ENCODE measurements around the gene OBSL1. TPM values are rescaled to one million over a fixed set of nuclear protein-coding genes. Genes with fewer than 3 reads are reported as not detected.

Gene OBSL1
- total RNA-seq, 2 donors from 2014 or later = 88.7 to 151 TPM

- TF ChIP-seq CTCF (IDR thresholded peaks at IDR 0.05) = no peak
- Histone ChIP-seq H3K4me1 (ENCODE audit: control insufficient read depth in 1 of 2, low read depth in 2 of 2) (peaks cover 16 to 28% of the 10 kb centered on the region in 2 donors), H3K9me3 (no peaks in the 10 kb centered on the region), H3K27me3 (replicated peaks; ENCODE audit: insufficient read depth) (peaks cover 7% of the 10 kb centered on the region), H3K4me3 (no peak overlapping the region), H3K27ac (no peak overlapping the region), H3K36me3 (no peaks in the 10 kb centered on the region)
- ATAC-seq (ENCODE audit: insufficient number of reproducible peaks, low FRiP score, low read depth) (no peak), DNase-seq (ENCODE audit: low spot score) (no peak)
These were observed 57.6 kb downstream of the OBSL1 start for GRCh38 chr2:219513787-219514186.

- no peak overlapping the region for H3K4me3 ChIP-seq
- ATAC-seq (ENCODE audit: insufficient number of reproducible peaks, low FRiP score, low read depth) (no peak), DNase-seq (ENCODE audit: low spot score) (no peak)
- no peaks in the 10 kb centered on the region for H3K9me3 ChIP-seq
- peaks cover 16 to 39% of the 10 kb centered on the region in 2 donors for H3K4me1 ChIP-seq (ENCODE audit: control insufficient read depth in 1 of 2, low read depth in 2 of 2)
- TF ChIP-seq CTCF (IDR thresholded peaks at IDR 0.05) = no peak
- H3K36me3 ChIP-seq = no peaks in the 10 kb centered on the region
- H3K27me3 ChIP-seq (replicated peaks; ENCODE audit: insufficient read depth) = peaks cover 7% of the 10 kb centered on the region
- no peak overlapping the region for H3K27ac ChIP-seq
These were observed 58.7 kb downstream of the OBSL1 start for GRCh38 chr2:219512524-219513216.

GRCh38 chr2:219511547-219512325 lies 59.6 kb downstream of the OBSL1 start:
- Histone ChIP-seq H3K4me1 (ENCODE audit: control insufficient read depth in 1 of 2, low read depth in 2 of 2) (peaks cover 16 to 41% of the 10 kb centered on the region in 2 donors), H3K4me3 (no peak overlapping the region), H3K27ac (no peak overlapping the region), H3K36me3 (peaks cover 2% of the 10 kb centered on the region), H3K27me3 (replicated peaks; ENCODE audit: insufficient read depth) (peaks cover 7% of the 10 kb centered on the region), H3K9me3 (no peaks in the 10 kb centered on the region)
- ATAC-seq (ENCODE audit: insufficient number of reproducible peaks, low FRiP score, low read depth) (no peak), DNase-seq (ENCODE audit: low spot score) (no peak)
- TF ChIP-seq CTCF (IDR thresholded peaks at IDR 0.05) = no peak

- Histone ChIP-seq H3K27ac (no peak overlapping the region), H3K27me3 (replicated peaks; ENCODE audit: insufficient read depth) (peaks cover 7% of the 10 kb centered on the region), H3K4me3 (peak overlapping the region; percentile 60), H3K36me3 (peaks cover 8% of the 10 kb centered on the region), H3K4me1 (ENCODE audit: control insufficient read depth in 1 of 2, low read depth in 2 of 2) (peaks cover 16 to 41% of the 10 kb centered on the region in 2 donors), H3K9me3 (no peaks in the 10 kb centered on the region)
- TF ChIP-seq CTCF (IDR thresholded peaks at IDR 0.05) = no peak
- ATAC-seq (ENCODE audit: insufficient number of reproducible peaks, low FRiP score, low read depth) (no peak), DNase-seq (ENCODE audit: low spot score) (no peak)
These were observed 60.7 kb downstream of the OBSL1 start for GRCh38 chr2:219510512-219511135.
